ENCODE results near the gene FRAT1.

The FRAT1 gene

GRCh38 chr10:97318772-97319651 is at the start of gene FRAT1:
TSS of gene FRAT1 (plus strand) at chr10:97319271. CDS start at chr10:97319454, 183 bp downstream.
- peak; percentile 95 for DNase-seq

GRCh38 chr10:97270523-97271154 is 48.4 kb upstream of the FRAT1 start:
- no peak for DNase-seq

GRCh38 chr10:97273700-97274099 is 45.4 kb upstream of the FRAT1 start:
- no peak for DNase-seq

- no peak for DNase-seq
Measured at GRCh38 chr10:97274828-97275227, 44.2 kb upstream of the FRAT1 start.

GRCh38 chr10:97277551-97277950 is 41.5 kb upstream of the FRAT1 start:
- DNase-seq: no peak

- no peak for DNase-seq
Measured at GRCh38 chr10:97278491-97278989, 40.5 kb upstream of the FRAT1 start.

- DNase-seq: no peak
Measured at GRCh38 chr10:97279121-97279815, 39.8 kb upstream of the FRAT1 start.

- no peak for DNase-seq
Measured at GRCh38 chr10:97280783-97281182, 38.3 kb upstream of the FRAT1 start.

- peak; percentile 40 for DNase-seq
Measured at GRCh38 chr10:97290076-97290475, 29.0 kb upstream of the FRAT1 start.

- peak; percentile 32 for DNase-seq
Measured at GRCh38 chr10:97290576-97291356, 28.3 kb upstream of the FRAT1 start.

- DNase-seq: peak; percentile 35
Measured at GRCh38 chr10:97291357-97292096, 27.5 kb upstream of the FRAT1 start.

GRCh38 chr10:97292097-97292861 is 26.8 kb upstream of the FRAT1 start, which contains the start of gene ARHGAP19:
TSS of gene ARHGAP19 (minus strand) at chr10:97292637. CDS start at chr10:97292627, 10 bp downstream.
- DNase-seq: peak; percentile 90

GRCh38 chr10:97292862-97293198 is 26.2 kb upstream of the FRAT1 start:
- DNase-seq: no peak

- no peak for DNase-seq
Measured at GRCh38 chr10:97297556-97298222, 21.4 kb upstream of the FRAT1 start.

GRCh38 chr10:97298223-97298571 is 20.9 kb upstream of the FRAT1 start:
- no peak for DNase-seq

GRCh38 chr10:97300980-97301379 is 18.1 kb upstream of the FRAT1 start:
- DNase-seq: no peak

GRCh38 chr10:97302088-97302791 is 16.8 kb upstream of the FRAT1 start:
- DNase-seq: no peak

GRCh38 chr10:97307441-97307840 is 11.6 kb upstream of the FRAT1 start:
- no peak for DNase-seq

- DNase-seq: no peak
Measured at GRCh38 chr10:97307866-97308780, 10.9 kb upstream of the FRAT1 start.

All from activated CD8-positive, alpha-beta memory T cell treated with anti-CD3 and anti-CD28 coated beads, Interleukin-2, amount 50 U/mL, for 48 hours (primary cell).